T-helper 1 cell treated with Interleukin-12 subunit alpha and Interleukin-12 subunit beta and Interleukin-4 antibody, amounts not matched to agents 30 ng/mL and 1 ng/mL, for 36 hours (primary cell): ENCODE data around the gene EXOC3L1. TPM values are rescaled to one million over a fixed set of nuclear protein-coding genes. Genes with fewer than 3 reads are reported as not detected.

Experiments
- intact Hi-C: fragments of 100-400 bp; cut with micrococcal nuclease; formaldehyde crosslinking; loops from one replicate; pipeline ENCODE4 v1.15.1; 2024
- total RNA-seq: library from RNA; stranded (reverse); gene quantifications from 2 replicates; pipeline ENCODE4 v1.2.3, GENCODE V29; 2022

The EXOC3L1 gene
- total RNA-seq, 1 donor from 2014 or later: 0.42 TPM

DNA sequence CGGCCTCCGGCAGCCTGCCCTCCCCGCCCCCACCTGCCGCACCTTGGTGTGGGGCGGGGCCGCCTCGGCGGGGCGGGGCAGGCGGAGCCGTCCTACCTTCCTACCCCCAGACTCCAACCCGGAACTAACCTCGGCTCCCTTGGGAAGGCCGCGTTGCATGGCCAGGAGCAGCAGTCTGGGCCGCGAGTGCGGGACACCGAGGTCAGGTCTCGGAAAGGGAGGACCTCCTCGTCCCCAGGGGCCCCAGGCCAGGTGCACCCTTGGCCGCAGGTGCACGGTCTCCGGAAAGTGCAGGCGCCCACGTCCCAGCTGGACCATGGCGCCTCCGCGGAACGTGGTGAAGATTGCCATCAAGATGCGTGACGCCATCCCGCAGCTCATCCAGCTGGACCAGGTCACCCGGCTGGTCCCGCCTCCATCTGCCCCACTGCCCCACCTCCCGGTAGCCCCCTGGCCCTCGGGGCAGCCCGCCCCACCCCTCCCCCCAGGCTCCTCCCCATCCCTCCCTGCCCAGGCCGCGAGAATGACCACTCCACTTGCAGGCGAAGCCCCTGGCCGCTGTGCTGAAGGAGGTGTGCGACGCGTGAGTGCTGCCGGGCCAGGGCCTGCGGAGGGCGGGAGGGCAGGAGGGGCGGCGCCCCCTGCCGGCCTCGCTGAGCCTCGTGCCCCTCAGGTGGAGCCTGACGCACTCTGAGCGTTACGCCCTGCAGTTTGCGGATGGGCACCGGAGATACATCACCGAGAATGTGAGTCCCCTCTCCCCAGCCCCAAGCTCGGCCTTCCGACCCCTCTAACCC lies 9.3 kb upstream of the EXOC3L1 start, which contains the start of gene ELMO3:
TSS of gene ELMO3 (plus strand) at position 121 of the 797 bp plus-strand sequence. CDS start at position 317, 196 bp downstream.
- intact Hi-C loops: no loop called here

DNA sequence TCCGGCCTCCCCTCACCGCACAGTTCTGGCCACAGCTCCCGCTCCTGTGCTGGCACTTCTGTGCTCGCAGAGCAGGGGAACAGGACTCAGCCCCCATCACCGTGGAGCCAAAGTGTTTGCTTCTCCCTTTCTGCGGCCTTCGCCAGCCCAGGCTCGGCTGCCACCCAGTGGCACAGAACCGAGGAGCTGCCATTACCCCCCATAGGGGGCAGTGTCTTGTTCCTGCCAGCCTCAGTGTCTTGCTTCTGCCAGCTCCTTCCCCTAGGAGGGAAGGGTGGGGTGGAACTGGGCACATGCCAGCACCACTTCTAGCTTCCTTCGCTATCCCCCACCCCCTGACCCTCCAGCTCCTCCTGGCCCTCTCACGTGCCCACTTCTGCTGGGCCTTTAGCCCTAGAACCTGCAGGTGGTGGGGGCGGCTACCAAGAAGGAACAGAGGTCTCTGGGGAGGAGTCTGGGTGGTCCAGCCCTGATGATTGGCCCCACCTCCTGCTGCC lies 8.3 kb upstream of the EXOC3L1 start:
- intact Hi-C loops: no loop called here

DNA sequence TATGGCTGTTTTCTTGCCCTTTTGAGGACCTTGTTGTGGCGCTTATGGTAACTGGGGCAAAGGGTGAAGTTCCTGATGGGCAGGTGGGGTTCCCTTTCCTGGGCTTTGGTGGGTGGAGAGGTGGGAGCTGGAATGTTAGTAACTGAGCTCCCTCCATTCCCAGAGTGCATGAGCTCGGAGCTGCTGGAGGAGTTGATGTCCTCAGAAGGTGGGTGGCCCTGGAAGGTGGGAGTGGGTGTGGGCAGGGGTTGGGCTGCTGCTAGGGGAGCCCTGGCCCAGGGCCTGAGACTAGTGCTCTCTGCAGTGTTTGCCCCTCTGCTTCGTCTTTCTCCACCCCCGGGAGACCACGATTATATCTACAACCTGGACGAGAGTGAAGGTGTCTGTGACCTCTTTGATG lies 7.8 kb upstream of the EXOC3L1 start:
- intact Hi-C loops: no loop called here

DNA sequence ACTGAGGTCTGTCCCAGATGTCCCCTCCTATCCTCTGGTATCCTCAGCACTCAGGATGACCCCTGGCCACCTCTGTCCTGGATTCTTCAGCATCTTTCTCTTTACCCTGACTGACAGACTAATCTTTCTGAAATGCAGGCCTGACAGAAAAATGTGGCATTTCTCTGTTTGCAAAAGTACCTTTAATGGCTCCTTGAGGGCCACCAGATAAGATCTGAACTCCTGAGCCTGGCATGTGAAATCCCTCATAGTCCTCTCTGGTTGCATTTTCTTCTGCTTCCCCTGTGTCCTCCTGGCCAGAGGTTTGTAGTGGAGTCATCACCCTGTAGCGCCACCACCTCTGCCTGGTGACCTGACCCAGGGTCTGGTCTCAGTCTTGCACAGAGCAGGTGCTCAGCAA lies 6.9 kb upstream of the EXOC3L1 start:
- intact Hi-C loops: no loop called here

DNA sequence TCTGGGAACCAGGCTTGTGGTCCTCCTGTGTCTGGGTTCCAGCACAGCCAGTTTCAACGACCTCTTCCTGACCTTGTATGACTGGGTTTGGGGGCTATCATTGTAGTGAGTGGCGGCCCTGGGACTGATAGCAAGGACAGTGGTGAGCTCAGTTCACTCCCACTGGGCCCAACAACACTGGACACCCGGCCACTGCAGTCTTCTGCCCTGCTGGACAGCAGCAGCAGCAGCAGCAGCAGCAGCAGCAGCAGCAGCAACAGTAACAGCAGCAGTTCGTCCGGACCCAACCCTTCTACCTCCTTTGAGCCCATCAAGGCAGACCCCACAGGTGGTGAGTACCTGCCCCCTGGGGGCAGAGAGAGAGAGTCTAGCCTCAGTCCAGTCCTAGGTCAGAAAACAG lies 5.7 kb upstream of the EXOC3L1 start:
- intact Hi-C loops: no loop called here

DNA sequence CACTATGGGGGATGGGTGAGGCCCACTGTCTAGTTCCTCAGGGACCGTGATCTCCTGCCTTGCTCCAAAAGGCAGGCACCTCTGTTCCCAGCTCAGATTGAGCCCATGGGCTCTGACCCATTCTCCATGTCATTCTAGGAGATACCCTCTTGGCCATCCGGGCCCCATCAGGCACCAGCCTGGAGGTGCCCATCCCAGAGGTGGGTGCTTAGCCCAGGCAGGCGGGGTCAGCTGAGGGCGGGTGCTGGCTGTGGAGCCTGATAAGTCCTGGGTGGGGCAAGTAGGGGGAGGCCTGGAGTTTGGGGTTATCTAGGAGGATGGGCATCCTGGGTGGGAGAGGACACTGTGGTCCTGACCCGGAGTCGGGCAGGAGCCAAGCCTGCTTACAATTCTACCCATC lies 4.3 kb upstream of the EXOC3L1 start:
- intact Hi-C loops: loop anchor here (5.0 kb wide), 1 partner anchor 203 kb away; no protein-coding TSS in a partner anchor

DNA sequence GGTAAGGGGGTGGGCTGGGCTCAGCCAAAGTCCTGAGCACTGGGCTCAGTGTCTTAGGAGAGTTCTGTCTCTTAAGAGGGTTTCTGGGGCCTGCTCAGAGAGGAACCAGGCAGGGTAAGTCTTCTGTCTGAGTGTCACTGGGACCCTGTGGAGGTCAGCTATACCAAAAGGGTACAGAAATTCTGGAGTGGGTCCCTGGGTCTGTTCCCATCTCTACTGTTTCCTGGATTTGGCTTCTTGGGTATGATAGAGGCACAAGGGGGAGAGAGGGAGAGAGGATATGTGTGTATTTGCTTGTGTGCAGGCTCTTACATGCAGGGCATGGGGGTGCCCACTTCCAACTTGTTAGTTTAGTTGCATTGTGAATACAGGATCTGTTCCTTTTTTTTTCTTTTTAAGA lies 3.6 kb upstream of the EXOC3L1 start:
- intact Hi-C loops: loop anchor here (5.0 kb wide), 1 partner anchor 204 kb away; no protein-coding TSS in a partner anchor

DNA sequence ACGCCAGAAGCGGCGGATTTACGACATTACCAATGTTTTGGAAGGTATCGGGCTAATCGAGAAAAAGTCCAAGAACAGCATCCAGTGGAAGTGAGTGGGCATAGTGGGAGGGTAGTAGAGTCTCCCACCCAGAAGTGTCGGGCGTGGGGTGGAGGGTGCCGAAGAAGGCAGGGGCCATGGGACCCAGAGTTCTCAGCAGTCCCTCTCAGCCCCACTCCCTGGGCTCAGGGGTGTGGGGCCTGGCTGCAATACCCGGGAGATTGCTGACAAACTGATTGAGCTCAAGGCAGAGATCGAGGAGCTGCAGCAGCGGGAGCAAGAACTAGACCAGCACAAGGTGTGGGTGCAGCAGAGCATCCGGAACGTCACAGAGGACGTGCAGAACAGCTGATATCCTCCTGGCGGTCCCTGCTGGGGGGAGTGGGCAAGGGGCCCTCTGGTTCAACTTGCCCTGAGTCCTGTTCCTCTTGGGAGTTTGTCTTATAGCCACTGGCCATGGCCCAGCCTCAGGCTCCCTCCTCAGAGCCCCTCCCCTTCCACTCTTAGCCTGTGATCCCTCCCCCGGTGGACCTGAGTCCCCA lies 2.9 kb upstream of the EXOC3L1 start:
- intact Hi-C loops: loop anchor here (1.0 to 5.0 kb wide), 7 partner anchors 10 to 289 kb away; partner anchors contain the start of genes FBXL8, FHOD1, MATCAP1 and TMEM208

DNA sequence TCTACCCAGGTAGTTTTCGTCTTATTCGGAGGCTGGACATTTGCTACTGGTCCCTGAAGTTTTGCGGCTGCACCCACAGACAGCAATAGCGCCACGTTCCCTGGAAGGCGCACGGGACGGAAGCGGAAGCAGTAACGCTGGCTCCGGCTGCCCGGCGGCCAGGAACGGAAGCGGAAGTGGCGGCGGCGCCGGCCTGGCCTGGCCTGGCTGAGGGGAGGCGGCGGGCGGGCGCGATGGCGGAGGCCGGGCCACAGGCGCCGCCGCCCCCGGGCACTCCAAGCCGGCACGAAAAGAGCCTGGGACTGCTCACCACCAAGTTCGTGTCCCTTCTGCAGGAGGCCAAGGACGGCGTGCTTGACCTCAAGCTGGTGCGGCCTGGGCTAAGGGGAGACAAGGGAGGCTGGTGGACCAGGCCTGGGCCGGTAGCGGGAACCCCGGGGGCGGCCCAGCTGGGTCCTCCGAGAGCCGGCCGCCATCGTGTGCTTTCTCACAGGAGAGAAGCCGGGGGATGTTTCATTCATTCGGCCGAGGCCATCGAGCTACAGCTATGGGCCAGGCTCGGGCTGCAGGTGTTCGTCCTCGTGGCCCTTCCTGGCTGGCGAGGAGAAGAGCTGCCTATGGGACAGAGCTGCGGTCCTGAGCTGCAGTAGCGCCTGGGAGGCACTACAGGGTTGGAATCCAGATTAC lies 2.2 kb upstream of the EXOC3L1 start, which contains the start of gene E2F4:
TSS of gene E2F4 (plus strand) at position 161 of the 687 bp plus-strand sequence. CDS start at position 234, 73 bp downstream.
- intact Hi-C loops: loop anchor here (1.0 to 5.0 kb wide), 7 partner anchors 9 to 290 kb away; partner anchors contain the start of genes FBXL8, FHOD1, MATCAP1 and TMEM208

DNA sequence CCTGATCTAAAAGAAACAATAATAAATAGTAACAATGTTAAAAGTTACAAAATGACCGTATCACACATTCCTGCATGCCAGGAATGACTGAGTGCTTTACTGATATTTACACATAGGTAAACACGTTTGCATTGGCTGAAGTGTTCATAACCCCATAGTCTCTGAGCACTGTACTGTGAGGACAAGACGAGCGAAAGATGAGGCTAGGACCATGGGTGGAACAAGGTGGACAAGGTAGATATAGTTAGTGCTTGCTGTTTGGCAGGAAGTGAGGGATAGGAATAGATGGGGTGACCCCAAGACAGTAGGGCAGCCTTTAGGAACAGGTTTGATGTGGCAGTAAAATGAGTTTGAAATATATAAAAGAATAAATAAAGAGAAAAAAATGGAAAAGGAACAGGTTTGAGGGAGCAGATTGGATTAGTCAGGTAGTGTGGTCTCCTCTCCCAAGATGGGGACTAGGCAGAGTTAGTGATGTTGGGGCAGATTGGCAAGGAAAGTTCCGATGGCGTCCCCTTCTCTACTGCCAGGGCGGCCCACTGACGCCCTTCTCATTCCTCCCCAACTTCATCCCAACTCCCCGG lies 1.6 kb upstream of the EXOC3L1 start:
- intact Hi-C loops: loop anchor here (5.0 kb wide), 1 partner anchor 206 kb away; no protein-coding TSS in a partner anchor

DNA sequence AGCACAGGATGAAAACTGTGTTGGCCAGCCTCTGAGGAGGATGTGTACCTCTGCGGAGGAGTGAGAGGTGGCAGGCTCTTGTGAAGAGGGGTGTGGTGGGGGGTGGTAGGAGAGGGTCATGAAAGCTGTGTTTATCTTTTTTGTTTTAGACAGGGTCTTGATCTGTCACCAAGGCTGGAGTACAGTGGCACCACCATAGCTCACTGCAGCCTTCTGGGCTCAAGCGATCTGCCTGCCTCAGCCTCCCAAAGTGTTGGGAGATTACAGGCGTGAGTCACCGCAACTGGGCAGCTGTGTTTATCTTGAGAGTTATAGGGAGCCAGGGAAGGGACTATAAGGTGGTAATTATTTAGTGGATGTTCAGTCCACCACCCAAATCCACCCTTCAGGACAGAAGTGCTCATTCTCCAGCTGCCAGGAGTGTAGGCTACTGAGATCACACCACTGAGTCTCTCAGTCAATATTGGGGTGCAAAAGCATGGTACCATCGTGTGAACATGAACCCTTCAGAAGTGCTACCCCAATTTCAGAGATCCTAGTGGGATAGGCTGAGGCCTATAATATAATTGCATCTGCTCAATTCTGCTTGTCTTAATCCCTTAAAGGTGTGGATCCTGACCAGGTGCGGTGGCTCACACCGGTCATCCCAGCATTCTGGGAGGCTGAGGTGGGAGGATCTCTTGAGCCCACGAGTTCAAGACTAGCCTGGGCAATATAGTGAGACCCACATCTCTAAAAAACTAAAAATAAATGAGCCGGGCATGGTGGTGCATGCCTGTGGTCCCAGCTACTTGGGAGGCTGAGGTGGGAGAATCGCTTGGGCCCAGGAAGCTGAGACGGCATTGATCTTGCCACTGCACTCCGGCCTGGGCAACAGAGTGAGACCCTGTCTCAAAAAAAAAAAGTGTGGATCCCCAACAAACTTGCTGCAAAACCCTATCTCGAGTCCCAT lies 788 bp upstream of the EXOC3L1 start:
- intact Hi-C loops: loop anchor here (5.0 kb wide), 1 partner anchor 207 kb away; no protein-coding TSS in a partner anchor

DNA sequence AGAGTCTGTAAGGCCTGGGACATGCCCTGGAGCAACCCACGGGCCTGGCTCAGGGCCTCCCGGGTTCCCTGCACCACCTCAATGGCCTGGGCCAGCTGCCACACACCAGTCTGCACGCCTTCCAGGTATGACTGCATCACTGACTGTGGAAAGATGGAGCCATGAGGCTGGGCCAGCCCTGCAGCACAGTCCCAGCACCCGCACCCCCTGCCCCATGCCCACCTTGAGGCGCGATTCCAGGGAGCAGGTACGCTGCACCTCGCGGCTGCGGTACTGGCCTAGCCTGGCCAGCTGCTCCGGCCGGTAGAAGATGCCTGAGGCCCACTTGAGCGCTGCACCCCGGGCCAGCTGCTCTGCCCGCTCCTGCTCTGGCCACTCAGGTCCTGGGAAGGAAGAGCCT lies 1.1 kb downstream of the EXOC3L1 start:
- intact Hi-C loops: no loop called here

DNA sequence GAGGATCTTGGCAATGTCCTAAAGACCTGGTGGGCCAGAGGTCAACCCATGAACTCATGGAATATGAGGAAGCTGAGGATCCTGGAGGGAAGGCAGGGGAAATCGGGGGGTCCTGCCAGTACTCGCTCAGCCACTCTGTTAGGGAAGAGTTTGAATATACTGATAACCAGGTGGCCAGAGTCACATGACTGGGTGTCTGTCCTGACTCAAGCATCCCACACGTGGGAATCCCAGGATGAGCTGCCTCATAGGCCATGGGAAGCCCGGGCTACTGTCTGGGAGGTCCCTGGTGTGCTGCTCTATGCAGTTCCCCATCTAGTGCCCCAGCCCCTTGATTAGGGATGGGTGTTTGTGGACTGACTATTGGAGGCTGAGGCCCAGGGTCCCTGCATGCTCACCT lies 1.6 kb downstream of the EXOC3L1 start:
- intact Hi-C loops: no loop called here

DNA sequence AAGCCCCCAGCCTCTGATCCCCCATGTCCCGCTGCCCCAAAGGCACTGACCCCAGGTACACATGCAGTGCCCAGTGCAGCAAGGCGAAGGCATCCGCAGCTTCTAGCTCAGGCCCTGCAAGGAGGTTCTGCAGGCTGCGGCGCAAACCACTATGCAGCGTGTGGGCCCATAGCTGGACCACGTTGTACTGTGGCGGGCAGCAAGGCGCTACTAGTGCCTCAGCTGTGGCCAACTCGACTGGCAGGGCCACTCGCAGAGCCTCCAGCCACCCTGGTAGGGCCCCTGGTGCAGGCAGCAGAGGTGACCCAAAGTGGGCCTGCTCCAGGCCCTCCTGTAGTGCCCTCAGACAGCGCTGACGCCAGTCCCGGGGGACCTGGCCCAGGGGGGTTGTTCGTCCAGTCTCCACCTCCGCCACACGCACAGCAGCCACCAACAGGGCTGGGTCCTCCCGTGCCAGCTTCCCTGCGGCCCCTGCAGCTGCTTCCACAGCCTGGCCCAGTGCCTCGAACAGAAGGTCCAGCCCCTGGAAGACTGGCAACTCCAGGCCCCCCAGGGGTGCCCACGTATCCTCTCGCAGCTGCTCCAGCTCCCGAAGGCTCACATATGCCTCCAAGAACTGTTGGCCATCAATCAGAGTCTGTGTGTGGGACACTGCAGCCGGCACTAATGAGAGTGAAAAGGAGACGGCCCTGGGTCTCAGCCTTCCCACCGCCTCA lies 2.6 kb downstream of the EXOC3L1 start:
- intact Hi-C loops: no loop called here

DNA sequence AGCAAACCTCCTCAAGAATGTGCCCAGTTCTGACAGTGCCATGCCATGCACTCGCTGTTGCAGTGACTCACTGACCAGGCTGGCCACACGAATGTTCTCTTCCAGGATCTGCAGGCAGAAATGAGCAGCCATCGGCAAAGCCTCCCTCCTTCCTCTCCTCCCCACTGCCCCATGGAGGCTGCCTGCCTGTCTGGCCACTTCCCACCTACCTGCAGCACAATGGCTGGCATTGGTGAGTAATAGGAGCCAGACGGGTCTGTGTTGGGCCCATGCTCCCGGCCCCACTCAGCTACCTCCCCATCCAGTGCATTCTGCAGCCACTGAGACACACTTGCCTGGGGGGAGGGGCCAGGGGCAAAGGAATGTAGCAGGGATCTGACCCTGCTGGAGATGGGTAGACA lies 3.4 kb downstream of the EXOC3L1 start:
- intact Hi-C loops: no loop called here

DNA sequence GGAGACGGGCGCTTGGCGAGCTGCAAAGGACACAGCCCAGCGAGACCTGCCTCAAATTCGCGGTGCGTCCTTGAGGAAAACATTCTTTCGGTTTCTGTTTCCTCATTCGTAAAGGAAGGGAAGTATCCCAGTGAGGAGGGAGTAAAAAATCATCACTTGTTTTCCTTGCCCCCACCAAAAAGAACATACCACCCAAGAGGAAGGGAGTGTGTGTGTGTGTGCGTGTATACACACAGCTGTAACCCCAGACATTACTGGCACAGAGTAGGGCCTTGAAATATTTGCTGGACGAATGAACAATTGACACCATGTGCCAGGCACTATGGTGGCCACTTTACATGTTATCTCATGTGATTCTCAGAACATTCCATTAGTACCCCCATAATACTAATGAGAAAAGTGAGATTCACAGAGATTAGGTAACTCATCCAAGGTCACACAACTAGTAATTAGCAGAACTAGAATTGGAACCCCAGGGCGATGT lies 4.2 kb downstream of the EXOC3L1 start:
- intact Hi-C loops: loop anchor here (1.0 kb wide), 2 partner anchors 208 to 231 kb away; no protein-coding TSS in a partner anchor

DNA sequence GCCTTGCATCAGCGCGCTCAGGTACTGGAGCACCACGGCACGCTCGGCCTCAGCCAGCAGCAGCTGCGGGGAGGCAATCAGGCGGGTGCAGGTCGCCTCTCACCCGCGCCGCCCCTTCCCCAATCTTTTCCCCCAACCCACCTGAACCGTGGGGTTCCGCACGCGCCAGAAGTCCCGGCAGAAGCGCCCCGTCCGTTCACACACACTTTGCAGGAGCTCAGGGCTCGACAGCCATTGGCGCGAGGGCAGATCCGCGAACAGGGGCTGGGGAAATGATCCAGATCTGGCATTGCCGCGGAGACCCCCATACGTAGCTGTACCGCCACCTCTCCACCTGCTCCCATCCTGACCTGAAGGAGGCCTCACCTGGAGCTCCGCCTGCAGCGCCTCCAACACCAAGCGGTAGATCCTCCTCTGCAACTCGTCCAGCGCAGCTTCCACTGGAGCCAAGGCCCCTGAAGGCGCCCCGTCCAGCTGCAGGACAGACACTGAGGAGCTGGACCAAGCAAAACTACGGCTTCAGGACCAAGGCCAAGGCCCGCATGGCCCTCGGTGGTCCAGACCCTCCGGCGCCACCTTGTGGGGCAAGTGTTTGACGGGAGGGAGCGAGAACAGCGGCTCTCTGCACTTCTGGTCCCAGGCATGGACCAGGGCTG lies 4.8 kb downstream of the EXOC3L1 start:
- intact Hi-C loops: loop anchor here (1.0 to 5.0 kb wide), 4 partner anchors 208 to 482 kb away; partner anchors contain the start of genes C16orf86, ENKD1 and PDP2

DNA sequence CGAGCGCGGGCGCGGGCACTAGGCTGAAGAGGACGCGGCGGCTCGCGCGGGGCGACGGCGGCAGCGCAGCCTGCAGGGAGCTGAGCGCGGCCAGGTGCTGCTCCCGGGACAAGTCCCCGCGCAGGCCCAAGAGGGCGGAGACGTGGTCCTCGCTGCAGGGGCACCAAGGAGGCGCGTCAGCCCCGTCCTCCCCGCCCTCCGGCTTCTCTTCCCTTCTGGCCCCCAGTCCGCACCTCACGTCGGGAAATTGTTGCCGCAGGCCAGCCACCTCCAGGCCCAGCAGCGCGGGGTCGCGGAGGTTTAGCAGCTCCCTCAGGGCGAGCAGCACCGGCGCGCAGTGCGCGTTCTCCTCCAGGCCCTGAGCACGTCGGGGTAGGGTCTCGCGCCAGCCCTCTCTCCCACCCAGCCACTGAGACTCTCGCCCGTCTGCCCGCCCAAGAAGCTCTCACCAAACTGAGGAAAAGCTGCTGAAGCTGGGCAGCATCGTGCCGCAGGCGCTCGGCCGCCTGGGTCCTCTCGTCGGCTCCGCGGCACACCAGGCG lies 5.4 kb downstream of the EXOC3L1 start:
- intact Hi-C loops: loop anchor here (5.0 kb wide), 2 partner anchors 302 to 483 kb away; partner anchors contain the start of genes C16orf86, ENKD1 and PDP2
